ENCODE data around the gene NWD2. TPM values are rescaled to one million over a fixed set of nuclear protein-coding genes. Genes with fewer than 3 reads are reported as not detected.

The NWD2 gene
- total RNA-seq, 4 donors from 2014 or later, result 0.27 to 2.2 (median 0.48) TPM

DNA sequence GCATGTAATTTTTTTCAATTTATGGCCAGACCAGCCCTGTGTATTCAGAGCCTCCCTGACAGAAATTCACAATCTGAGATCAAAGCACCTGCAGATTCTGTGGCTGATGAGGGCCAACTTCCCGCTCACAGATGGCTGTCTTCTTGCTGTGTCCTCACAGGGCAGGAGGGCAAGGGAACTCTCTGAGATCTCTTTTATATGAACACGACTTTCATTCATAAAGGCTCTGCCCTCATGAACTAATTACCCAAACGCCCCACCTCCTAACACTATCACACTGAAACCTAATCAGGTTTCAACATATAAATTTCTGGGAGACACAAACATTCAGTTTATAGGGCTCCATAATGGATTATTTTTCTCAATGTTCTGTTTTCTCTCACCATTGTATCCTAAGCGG is 192.6 kb downstream of the NWD2 start:
- TF ChIP-seq POLR2A (IDR thresholded peaks at IDR 0.05), result no peak
- TF ChIP-seq, protein P1, sequence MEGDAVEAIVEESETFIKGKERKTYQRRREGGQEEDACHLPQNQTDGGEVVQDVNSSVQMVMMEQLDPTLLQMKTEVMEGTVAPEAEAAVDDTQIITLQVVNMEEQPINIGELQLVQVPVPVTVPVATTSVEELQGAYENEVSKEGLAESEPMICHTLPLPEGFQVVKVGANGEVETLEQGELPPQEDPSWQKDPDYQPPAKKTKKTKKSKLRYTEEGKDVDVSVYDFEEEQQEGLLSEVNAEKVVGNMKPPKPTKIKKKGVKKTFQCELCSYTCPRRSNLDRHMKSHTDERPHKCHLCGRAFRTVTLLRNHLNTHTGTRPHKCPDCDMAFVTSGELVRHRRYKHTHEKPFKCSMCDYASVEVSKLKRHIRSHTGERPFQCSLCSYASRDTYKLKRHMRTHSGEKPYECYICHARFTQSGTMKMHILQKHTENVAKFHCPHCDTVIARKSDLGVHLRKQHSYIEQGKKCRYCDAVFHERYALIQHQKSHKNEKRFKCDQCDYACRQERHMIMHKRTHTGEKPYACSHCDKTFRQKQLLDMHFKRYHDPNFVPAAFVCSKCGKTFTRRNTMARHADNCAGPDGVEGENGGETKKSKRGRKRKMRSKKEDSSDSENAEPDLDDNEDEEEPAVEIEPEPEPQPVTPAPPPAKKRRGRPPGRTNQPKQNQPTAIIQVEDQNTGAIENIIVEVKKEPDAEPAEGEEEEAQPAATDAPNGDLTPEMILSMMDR (IDR thresholded peaks at IDR 0.05), result no peak
- Histone ChIP-seq H3K4me3 (replicated peaks in 1 of 3) (no peak overlapping the region), H3K4me1 (no peaks in the 10 kb centered on the region), H3K36me3 (no peaks in the 10 kb centered on the region), H3K27ac (no peak overlapping the region), H3K9me3 (no peaks in the 10 kb centered on the region), H3K27me3 (no peaks in the 10 kb centered on the region)
- intact Hi-C loops (cut with DNase I), result no loop called here
- DNase-seq, result no peak
- WGBS, 2 donors, result 83 to 85% methylated on average over 4 of the region's 4 CpGs

GRCh38 chr4:37438564-37439279 is 194.2 kb downstream of the NWD2 start:
- H3K36me3 ChIP-seq, result no peaks in the 10 kb centered on the region
- H3K4me3 ChIP-seq (replicated peaks in 1 of 3), result no peak overlapping the region
- TF ChIP-seq, protein P1 (IDR thresholded peaks at IDR 0.05), result no peak
- no peak for TF ChIP-seq POLR2A (IDR thresholded peaks at IDR 0.05)
- H3K27ac ChIP-seq, result no peak overlapping the region
- intact Hi-C loops (cut with DNase I), result no loop called here
- no peaks in the 10 kb centered on the region for H3K9me3 ChIP-seq
- DNase-seq, result no peak
- no peaks in the 10 kb centered on the region for H3K27me3 ChIP-seq
- 89 to 91% methylated on average over 8 of the region's 8 CpGs for WGBS, 2 donors
- H3K4me1 ChIP-seq, result no peaks in the 10 kb centered on the region

- DNase-seq, result no peak
- H3K36me3 ChIP-seq, result no peaks in the 10 kb centered on the region
- intact Hi-C loops (cut with DNase I), result no loop called here
- H3K27me3 ChIP-seq, result no peaks in the 10 kb centered on the region
- H3K27ac ChIP-seq, result no peak overlapping the region
- no peaks in the 10 kb centered on the region for H3K4me1 ChIP-seq
- no peak for TF ChIP-seq POLR2A (IDR thresholded peaks at IDR 0.05)
- TF ChIP-seq, protein P1 (IDR thresholded peaks at IDR 0.05), result no peak
- H3K4me3 ChIP-seq (replicated peaks in 1 of 3), result no peak overlapping the region
- 58 to 67% methylated on average over 5 of the region's 5 CpGs for WGBS, 2 donors
- H3K9me3 ChIP-seq, result no peaks in the 10 kb centered on the region
These were observed 195.4 kb downstream of the NWD2 start for GRCh38 chr4:37439809-37440474.

GRCh38 chr4:37440501-37440900 is 196.0 kb downstream of the NWD2 start:
- TF ChIP-seq POLR2A (IDR thresholded peaks at IDR 0.05), result no peak
- TF ChIP-seq, protein P1 (IDR thresholded peaks at IDR 0.05), result no peak
- Histone ChIP-seq H3K27me3 (no peaks in the 10 kb centered on the region), H3K9me3 (no peaks in the 10 kb centered on the region), H3K4me1 (no peaks in the 10 kb centered on the region), H3K4me3 (replicated peaks in 1 of 3) (no peak overlapping the region), H3K27ac (no peak overlapping the region), H3K36me3 (no peaks in the 10 kb centered on the region)
- DNase-seq, result no peak
- 80 to 84% methylated on average over 2 of the region's 2 CpGs for WGBS, 2 donors
- intact Hi-C loops (cut with DNase I), result no loop called here
